KBM-7 (cell line): Measurements from ENCODE around the gene FKBP10.
"Not testable (repeated sequence)": the region's sequence is repeated elsewhere in the genome, so short reads cannot be mapped to it uniquely, and the experiment has no call there.

Experiments used
- DNase-seq: peaks from one replicate; pipeline ENCODE4 v3.0.0-alpha.2; 2015
- in situ Hi-C: fragments of 300-500 bp; cut with MboI; formaldehyde crosslinking; loops from 2 replicates; pipeline ENCODE4 v1.14.3; 2020; ENCODE audit warnings: low sequenced_read_pairs, low pct_unique_long_range_greater_than_20kb, mixed read lengths

The FKBP10 gene

DNA sequence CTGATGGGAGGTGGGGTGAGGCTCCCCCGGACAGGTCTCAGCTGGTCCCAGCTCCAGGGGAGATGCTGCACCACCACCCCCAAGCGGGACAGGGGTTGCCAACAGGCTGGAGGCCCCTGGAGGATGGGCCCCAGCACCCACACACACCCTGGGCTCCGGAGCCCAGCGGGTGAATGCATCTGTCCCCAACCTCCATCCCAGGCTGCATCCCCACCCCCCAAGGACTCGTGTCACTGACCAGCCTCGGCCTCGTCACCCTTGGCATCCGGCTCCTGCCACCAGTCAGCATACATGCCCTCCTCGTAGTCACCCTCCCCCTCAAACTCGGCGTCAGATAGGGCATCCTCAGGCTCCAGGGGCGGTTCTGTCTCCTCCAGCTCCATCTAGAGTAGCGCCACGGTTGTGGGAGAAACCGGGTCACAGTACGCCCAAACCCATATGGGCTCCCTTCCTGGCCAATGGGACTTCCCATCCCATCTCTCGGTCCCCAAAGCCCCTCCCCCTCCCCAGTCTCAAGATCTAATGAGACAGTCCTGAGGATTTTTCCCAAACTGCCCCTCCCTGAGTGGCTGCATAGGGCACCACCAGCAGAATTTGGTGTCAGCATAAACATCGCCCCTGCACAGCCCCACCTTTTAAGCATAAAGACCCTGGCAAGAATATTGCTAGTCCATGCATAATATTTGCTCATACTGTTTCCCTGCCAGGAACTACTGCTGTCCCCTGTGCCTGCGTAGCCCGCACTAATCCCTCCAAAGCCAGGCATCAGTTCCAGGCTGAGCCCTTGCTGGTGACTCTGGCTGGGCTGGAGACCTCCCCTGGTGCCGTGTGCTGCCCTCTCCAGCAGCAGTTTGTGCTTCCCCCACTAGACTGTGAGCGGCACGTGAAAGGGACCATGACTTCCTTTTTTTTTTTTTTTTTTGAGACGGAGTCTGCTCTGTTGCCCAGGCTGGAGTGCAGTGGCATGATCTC lies 9.5 kb upstream of the FKBP10 start:
- in situ Hi-C loops = no loop called here
- DNase-seq = peak; percentile 70

DNA sequence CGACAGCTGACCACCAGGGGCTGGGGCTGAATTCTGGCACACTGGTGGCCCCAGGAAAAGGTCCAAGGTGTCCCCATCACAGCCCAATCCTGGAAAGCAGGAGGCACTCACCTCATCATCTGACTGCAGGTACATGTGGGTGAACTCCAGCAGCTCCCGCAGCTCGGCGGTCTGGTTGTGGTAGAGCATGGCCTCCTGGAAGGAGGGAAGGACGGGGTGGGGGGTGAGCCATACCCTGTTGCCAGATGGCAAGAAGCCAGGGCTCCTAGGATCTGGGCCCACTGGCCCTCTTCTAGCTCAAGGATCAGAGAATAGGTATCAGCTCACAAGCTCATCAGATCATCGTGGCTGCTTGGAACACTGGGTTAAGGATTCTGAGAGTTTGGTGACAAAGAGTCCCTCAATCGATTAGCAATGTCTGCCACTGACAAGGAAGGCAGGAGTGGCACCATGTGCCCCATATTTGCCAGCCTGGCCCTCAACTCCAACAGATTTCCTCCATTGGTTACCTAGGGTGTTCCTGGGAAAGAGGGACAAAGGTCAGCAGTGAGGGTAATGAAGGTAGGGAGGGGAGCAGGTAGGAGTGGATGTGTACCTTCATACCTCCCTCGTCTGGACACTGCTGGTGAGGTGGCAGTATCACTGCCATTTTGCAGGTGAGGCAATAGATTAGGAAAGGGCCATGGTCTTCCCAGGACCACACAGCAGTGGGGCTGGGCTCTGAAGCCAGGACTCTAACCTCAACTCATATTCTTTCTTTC lies 5.9 kb upstream of the FKBP10 start:
- in situ Hi-C loops = no loop called here
- no peak for DNase-seq

DNA sequence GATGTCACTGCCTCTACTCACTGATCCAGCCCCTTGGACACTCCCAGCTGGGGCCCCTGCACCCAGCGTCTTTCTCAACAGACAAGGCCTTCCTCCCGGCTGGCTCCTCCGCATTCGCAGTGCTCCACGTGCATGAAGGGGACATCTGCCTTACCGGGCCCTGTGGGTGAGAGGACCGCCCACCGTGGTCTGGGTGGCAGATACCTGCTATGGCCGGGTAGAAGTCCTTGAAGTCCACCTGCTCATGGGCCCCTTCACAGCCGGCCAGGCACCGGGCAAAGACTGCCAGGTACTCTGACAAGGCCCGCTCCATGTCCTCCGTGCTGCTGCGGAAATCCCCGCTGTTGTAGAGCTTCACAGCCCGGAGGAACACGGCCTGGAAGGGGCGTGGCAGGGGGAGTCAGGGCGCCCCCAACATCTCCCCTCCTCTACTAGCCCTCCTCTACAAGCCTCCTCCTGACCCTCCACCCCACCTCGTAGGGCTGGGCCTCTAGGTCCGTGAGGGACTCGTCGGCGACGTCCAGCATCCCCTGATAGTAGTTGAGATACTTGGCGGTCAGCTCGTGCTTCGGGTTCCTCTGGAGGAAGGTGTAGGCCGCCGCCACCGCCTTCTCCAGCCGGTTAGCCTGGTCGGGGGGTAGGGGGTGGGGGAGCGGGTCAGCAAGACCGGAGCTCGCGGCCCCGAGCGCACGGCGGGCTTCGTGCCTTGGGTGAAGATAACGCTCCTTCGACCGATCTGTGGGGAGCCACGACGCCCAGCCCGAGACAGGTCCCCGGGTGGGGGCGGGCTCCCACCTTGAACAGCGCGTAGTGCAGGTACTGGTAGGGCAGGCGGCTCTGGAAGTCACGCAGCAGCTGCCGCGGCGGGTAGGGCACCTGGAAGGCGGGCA lies 1.9 kb upstream of the FKBP10 start:
- no peak for DNase-seq
- in situ Hi-C loops = no loop called here

DNA sequence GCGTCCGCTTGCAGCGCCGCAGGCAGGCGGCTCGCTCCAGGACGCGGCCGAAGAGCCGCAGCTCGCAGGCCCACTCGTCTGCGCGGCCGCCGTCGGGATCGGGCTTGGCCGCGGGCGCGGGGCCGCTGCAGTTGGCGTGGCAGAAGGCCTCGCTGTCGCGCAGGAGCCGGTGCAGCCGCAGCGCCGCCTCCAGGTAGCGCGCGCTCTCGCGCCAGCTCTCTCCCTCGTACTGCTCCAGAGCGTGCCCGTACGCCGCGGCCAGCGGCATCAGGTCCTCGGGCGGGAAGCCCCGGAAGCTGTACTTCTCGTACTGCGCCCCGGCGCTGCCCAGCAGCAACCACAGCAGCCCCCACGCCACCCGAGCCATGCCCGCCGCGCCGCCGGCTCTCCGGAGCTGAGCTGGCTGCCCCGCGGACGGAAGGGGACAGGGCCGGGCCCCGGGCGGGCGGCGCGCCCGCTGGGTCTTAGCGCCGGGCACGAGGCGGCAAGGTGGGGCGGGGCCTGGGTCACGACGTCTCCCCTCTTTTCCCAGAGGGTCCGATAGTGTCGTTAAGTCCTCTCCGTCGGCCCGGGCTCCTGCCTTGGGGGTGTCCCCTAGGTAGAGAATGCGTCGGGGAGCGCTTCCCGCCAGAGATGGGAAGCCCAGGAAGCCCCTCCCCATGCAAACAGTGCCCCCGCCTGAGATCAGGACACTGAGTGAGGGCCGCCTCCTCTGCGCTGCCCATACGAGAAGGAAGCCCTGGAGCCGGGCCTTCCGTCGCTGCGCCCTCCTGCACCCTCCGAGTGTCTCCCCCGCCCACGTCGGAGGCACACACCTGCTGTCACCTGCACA lies 1.0 kb upstream of the FKBP10 start, which contains the start of gene P3H4:
TSS of gene P3H4 (minus strand) at position 401 of the 832 bp plus-strand sequence. CDS start at position 367, 34 bp downstream.
- peak; percentile 88 for DNase-seq
- in situ Hi-C loops = no loop called here

DNA sequence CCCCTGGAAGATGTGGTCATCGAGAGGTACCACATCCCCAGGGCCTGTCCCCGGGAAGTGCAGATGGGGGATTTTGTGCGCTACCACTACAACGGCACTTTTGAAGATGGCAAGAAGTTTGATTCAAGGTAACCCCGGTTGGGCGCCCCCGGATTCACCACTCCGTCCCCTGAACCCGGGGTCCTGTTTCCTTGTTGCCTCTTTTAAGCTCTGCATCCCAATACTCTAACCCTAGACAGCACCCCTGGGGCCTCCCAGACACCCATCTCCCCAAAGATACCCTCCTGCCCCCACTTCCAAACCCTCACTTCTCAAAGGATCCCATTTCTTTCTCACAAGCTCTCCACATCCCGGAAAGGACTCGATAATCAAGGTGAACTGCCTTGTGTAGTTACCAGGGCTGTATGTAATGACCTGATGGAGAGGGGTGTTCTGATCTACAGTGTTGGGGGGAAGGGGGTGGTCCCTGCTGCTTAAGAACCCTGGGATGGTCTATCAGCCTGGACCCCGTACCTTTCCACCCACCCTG lies 412 bp downstream of the FKBP10 start:
- in situ Hi-C loops = no loop called here

DNA sequence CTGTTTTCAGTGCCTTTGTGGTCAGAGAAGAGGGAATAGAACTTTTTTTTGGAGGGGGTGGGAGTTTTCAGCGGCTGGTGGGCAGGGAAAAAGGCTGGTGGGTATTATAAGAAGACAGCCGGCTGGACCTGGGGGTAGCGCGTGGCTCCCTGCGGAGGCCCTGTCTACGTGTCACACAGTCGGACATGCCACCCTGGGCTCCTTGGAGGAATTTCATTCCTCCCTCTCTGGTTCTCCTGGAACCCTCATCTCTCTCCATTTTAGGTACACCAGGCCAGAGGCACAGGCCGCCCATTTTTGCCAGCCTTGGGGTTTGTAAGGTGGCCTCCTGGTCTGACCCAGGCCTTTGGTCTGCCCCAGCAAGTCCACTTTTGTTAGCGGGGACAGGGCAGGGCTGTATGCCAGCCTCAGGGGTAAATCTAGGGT lies 908 bp downstream of the FKBP10 start:
- no peak for DNase-seq
- in situ Hi-C loops = no loop called here

More for the DNA sequence above, 412 bp downstream of the FKBP10 start:
- no peak for DNase-seq

DNA sequence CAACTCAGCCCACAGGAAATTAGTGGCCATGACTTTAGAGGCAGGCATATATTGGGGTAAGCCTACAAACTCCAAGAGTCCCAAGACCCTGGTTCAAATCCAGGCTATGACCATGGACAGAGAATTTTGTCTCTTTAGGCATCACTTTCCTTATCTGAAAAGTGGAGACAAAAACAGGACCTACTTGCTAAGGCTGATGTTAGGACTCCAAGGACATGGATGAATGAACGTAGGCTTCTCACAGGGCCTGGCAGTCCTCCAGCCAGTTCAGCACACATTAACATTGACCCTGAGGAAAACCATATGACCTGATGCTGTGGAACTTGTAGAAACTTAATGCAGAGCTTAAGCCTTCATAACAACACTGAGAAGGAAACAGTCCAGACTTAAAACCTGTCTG lies 1.4 kb downstream of the FKBP10 start:
- DNase-seq = no peak
- in situ Hi-C loops = no loop called here

DNA sequence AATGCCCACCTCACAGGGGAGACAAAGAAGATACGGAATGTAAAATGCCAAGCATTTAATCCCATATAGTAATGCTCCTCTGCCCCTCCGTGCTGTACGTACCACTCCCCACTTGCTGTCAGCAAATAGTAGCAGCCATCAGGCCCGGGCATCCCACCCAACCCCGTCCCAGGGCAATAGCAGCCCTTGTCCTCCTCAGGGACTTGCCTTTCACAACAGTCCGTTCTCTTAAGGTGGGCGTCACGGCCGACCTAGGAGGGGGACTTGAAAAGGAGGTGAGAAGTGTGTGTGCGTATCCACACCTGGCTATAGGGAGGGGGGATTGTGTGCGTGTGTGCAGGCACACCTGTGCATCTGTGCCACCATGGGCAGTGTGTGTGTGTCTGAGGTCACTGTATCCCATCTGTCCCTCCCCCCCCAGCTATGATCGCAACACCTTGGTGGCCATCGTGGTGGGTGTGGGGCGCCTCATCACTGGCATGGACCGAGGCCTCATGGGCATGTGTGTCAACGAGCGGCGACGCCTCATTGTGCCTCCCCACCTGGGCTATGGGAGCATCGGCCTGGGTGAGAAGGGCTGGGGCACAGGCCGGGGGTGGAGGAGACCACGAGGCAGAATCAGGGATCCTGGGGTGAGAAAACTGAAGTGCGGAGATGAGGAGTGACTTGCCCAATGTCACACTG lies 4.0 kb downstream of the FKBP10 start:
- in situ Hi-C loops = no loop called here
- no peak for DNase-seq

DNA sequence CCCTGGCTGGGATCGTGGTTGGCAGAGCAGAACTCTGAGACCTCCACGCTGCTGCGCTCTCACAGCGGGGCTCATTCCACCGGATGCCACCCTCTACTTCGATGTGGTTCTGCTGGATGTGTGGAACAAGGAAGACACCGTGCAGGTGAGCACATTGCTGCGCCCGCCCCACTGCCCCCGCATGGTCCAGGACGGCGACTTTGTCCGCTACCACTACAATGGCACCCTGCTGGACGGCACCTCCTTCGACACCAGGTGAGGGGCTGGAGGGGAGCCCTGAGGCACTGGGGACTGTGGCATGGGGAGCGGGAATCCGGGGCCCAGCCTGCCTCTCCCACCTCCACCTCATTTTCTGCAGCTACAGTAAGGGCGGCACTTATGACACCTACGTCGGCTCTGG lies 5.2 kb downstream of the FKBP10 start:
- in situ Hi-C loops = no loop called here
- no peak for DNase-seq

DNA sequence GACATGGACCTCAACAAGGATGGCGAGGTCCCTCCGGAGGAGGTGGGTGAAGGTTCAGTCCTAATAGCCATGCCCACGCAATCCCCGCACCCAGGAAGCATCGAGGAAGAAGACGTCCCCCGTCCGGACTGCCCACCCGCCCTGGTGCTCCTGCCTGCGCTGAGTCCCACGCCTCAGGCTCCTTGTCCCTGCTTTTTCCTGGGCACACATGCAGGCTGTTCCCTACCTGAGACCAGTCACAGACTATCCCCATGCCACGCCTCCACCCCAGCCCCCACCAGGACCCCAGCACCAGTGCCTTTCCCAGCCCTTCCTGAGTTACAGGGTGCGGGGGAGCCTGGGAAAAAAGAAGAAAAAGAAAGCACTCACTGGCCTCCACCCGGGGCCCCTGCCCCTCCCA lies 9.0 kb downstream of the FKBP10 start:
- in situ Hi-C loops = no loop called here
- DNase-seq = no peak

DNA sequence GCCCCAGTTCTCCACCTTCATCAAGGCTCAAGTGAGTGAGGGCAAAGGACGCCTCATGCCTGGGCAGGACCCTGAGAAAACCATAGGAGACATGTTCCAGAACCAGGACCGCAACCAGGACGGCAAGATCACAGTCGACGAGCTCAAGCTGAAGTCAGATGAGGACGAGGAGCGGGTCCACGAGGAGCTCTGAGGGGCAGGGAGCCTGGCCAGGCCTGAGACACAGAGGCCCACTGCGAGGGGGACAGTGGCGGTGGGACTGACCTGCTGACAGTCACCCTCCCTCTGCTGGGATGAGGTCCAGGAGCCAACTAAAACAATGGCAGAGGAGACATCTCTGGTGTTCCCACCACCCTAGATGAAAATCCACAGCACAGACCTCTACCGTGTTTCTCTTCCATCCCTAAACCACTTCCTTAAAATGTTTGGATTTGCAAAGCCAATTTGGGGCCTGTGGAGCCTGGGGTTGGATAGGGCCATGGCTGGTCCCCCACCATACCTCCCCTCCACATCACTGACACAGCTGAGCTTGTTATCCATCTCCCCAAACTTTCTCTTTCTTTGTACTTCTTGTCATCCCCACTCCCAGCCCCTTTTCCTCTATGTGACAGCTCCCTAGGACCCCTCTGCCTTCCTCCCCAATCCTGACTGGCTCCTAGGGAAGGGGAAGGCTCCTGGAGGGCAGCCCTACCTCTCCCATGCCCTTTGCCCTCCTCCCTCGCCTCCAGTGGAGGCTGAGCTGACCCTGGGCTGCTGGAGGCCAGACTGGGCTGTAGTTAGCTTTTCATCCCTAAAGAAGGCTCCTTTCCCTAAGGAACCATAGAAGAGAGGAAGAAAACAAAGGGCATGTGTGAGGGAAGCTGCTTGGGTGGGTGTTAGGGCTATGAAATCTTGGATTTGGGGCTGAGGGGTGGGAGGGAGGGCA lies 9.7 kb downstream of the FKBP10 start:
- in situ Hi-C loops = no loop called here
- no peak for DNase-seq

DNA sequence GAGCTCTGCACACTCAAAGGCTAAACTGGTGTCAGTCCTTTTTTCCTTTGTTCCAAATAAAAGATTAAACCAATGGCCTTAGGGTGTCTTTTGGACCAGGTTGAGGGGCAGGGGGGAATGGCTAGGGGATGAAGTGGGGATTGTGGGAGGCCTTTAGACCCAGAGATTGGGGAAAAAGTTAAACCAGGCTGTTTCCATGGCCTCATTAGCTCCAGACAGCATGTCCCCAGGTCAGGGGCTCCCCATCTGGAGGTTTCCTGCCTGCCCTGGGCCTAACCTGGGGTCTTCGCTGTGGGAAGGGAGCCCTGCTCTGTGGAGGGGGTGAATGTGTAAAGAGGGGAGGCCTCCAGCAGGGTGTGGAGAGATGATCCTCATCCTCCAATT lies 10.3 kb downstream of the FKBP10 start:
- DNase-seq = no peak
- in situ Hi-C loops = no loop called here

DNA sequence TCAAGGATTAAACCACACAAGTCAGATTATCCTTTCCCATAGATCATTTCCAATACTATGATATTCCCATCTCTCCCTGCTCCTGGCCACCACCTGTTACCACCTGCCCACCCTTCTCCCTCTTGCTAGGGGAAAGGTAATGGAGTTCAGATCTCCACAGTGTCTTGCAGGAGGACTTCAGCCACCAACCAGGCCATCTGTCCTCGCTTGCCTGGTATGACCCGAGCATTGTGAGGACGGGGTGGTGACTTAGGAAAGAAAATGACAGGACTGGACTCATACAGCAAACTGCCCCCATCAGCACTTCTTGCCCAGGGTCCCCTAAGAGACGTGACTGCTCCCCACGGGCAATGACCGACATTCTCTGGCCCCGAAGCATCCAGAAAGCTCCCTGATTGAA lies 10.8 kb downstream of the FKBP10 start:
- no peak for DNase-seq
- in situ Hi-C loops = no loop called here

DNA sequence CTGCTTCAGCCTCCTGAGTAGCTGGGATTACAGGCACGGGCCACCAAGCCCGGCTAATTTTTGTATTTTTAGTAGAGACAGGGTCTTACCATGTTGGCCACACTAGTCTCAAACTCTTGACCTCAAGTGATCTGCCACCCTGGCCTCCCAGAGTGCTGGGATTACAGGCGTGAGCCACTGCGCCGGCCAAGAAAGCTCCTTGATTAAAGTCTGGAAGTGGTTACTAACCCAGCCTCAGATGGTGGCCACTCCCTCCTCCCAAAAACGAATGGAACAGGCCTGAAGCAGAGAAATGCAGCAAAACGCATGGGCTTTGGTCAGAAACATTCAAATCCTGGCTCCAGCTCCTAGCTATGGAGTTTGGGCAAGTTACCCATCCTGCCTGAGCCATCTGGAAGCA lies 11.3 kb downstream of the FKBP10 start:
- no peak for DNase-seq
- in situ Hi-C loops = no loop called here

DNA sequence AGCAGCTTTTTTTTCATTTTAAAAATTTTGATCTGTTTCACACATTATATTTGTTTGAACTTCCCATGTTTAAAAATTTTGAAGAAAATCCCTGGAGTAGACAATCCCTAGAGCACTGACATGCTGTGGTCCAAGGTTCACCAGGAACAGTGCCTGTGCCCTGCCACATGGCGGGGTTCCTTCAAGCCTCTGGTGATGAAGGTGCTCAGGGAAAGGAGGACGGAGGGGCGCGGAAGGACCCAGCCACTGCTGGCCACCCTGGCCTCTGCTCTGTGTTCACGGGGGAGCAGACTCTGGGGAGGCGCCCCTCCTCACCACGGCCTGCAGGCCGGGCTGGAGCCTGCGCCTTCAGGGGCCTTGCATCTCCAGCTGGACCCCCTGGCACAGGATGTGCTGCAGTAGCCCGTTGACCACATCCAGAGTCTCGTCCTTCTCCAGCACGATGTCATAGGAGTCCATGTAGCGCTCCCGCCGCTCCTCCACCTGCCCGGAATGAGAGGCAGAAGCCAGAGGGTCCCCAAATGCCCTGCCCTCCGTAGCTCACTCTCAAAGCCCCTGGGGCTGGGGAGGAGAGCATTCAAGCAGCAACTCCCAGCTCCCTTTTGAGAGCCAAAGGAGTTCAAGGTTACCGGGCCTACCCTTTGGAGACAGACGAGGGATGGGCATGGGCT lies 12.5 kb downstream of the FKBP10 start:
- no peak for DNase-seq

DNA sequence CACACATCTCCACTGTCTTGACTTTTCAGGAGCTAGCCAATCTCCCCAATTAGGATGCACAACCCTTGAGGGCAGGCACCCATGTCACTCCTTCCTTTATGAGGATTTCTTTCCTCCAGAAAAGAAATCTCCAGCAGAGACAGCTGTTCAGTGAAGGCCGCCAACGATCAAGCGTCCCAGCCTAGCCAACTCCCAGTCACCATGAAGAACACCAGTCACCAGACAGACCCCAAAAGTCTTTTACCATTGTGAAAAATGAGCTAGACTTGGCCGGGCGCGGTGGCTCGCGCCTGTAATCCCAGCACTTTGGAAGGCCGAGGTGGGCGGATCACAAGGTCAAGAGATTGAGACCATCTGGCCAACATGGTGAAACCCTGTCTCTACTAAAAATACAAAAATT lies 17.2 kb downstream of the FKBP10 start:
- DNase-seq, in situ Hi-C loops: not testable (repeated sequence)

More for the DNA sequence above, 12.5 kb downstream of the FKBP10 start:
- in situ Hi-C loops = no loop called here
